Body of pancreas (tissue), 4 donors: ENCODE data around the gene CACNA2D3. TPM values are rescaled to one million over a fixed set of nuclear protein-coding genes. Genes with fewer than 3 reads are reported as not detected.

ENCODE experiments used
- ATAC-seq: fragments of 150-250 bp; one replicate; pipeline ENCODE4 v1.9.1; 2016
- DNase-seq, 4 donors: peaks; one replicate each; pipeline ENCODE4 v3.0.0-alpha.2; 2019
- H3K27ac ChIP-seq, 4 donors: fragments of 200-600 bp; sonication (generic); 1 replicate in 3 of 4; 2 replicates in 1 of 4; pipeline versions ENCODE4 v1.5.1 to v1.6.1; 2016 to 2019; ENCODE audit warnings: mild to moderate bottlenecking in 1 of 4, mixed read lengths in 1 of 4, moderate library complexity in 1 of 4
- H3K27me3 ChIP-seq, 2 donors: fragments of 200-600 bp; sonication (generic); one replicate each; pipeline ENCODE4 v1.6.0; 2016; ENCODE audit warnings: mild to moderate bottlenecking in 1 of 2
- H3K36me3 ChIP-seq, 2 donors: fragments of 200-600 bp; sonication (generic); replicated peaks in 1 of 2; 2 replicates each; pipeline ENCODE4 v1.5.1; 2016; ENCODE audit warnings: low read depth in 2 of 2; ENCODE audit not compliant: insufficient read depth in 1 of 2
- H3K4me1 ChIP-seq: fragments of 200-600 bp; sonication (generic); one replicate; pipeline ENCODE4 v1.6.0; 2016
- H3K4me3 ChIP-seq, 2 donors: fragments of 200-600 bp; sonication (generic); 1 replicate in 1 of 2; 2 replicates in 1 of 2; pipeline ENCODE4 v1.5.1; 2016 to 2019
- H3K9me3 ChIP-seq, 3 donors: fragments of 200-600 bp; sonication (generic); 1 replicate in 2 of 3; 2 replicates in 1 of 3; pipeline ENCODE4 v1.5.1; 2016
- CTCF ChIP-seq, 7 experiments: fragments of 450-650 bp in 4 of 7; fragments of 200-600 bp in 3 of 7; sonication (generic) in 3 of 7; IDR thresholded peaks; one replicate each; pipeline ENCODE4 v1.5.1; 2016 to 2019; ENCODE audit warnings: antibody characterized with exemption in 7 of 7
- POLR2A ChIP-seq, 3 donors: fragments of 450-650 bp; IDR thresholded peaks; one replicate each; pipeline ENCODE4 v1.6.1; 2016; ENCODE audit warnings: antibody characterized with exemption in 3 of 3, mild to moderate bottlenecking in 2 of 3
- WGBS, 2 donors: methylation state at CpG; one replicate each; pipeline ENCODE4 v1.1.5; 2017; 5-methylcytosine and 5-hydroxymethylcytosine counted together
- intact Hi-C: fragments of 100-400 bp; cut with DNase I; formaldehyde crosslinking; loops from one replicate; pipeline ENCODE4 v1.15.1; 2023
- total RNA-seq, 2 donors: library from RNA; depleted of rRNA; stranded (reverse); fragments of >200 nt; gene quantifications; one replicate each; pipeline ENCODE4 v1.1.0, GENCODE V29; 2016

The CACNA2D3 gene
- total RNA-seq, 2 donors from 2014 or later: not detected

- Histone ChIP-seq H3K4me3 (no peak overlapping the region), H3K9me3 (no peaks in the 10 kb centered on the region), H3K27ac (no peak overlapping the region), H3K27me3 (no peaks in the 10 kb centered on the region), H3K36me3 (no peaks in the 10 kb centered on the region), H3K4me1 (no peaks in the 10 kb centered on the region)
- no peak for ATAC-seq
- TF ChIP-seq CTCF (IDR thresholded peaks at IDR 0.05) (no peak), POLR2A (IDR thresholded peaks at IDR 0.05) (no peak)
- WGBS, 2 donors: 54 to 58% methylated on average over 5 of the region's 5 CpGs
- intact Hi-C loops: no loop called here
- no peak for DNase-seq
Measured at GRCh38 chr3:55085231-55085630, 962.9 kb downstream of the CACNA2D3 start.

- DNase-seq: no peak
- H3K4me3 ChIP-seq: no peak overlapping the region
- H3K9me3 ChIP-seq: no peaks in the 10 kb centered on the region
- H3K27me3 ChIP-seq: no peaks in the 10 kb centered on the region
- H3K36me3 ChIP-seq: no peaks in the 10 kb centered on the region
- no peaks in the 10 kb centered on the region for H3K4me1 ChIP-seq
- no peak for ATAC-seq
- no peak for TF ChIP-seq POLR2A (IDR thresholded peaks at IDR 0.05)
- no peak for TF ChIP-seq CTCF (IDR thresholded peaks at IDR 0.05)
- 39 to 43% methylated on average over 5 of the region's 5 CpGs for WGBS, 2 donors
- intact Hi-C loops: no loop called here
- H3K27ac ChIP-seq: no peak overlapping the region
Measured at GRCh38 chr3:55089211-55089610, 966.9 kb downstream of the CACNA2D3 start.

- Histone ChIP-seq H3K4me3 (no peak overlapping the region), H3K27ac (no peak overlapping the region), H3K9me3 (no peaks in the 10 kb centered on the region), H3K27me3 (no peaks in the 10 kb centered on the region), H3K36me3 (no peaks in the 10 kb centered on the region), H3K4me1 (no peaks in the 10 kb centered on the region)
- intact Hi-C loops: no loop called here
- TF ChIP-seq CTCF (IDR thresholded peaks at IDR 0.05): no peak
- no peak for TF ChIP-seq POLR2A (IDR thresholded peaks at IDR 0.05)
- DNase-seq (no peak), ATAC-seq (no peak)
- WGBS, 2 donors: 45 to 46% methylated on average over 5 of the region's 5 CpGs
Measured at GRCh38 chr3:55090291-55090690, 967.9 kb downstream of the CACNA2D3 start.

- ATAC-seq: no peak
- Histone ChIP-seq H3K27me3 (no peaks in the 10 kb centered on the region), H3K27ac (no peak overlapping the region), H3K4me1 (no peaks in the 10 kb centered on the region), H3K4me3 (no peak overlapping the region), H3K9me3 (no peaks in the 10 kb centered on the region), H3K36me3 (no peaks in the 10 kb centered on the region)
- 81 to 94% methylated on average over 5 of the region's 5 CpGs for WGBS, 2 donors
- intact Hi-C loops: no loop called here
- no peak for DNase-seq
- TF ChIP-seq CTCF (IDR thresholded peaks at IDR 0.05) (no peak), POLR2A (IDR thresholded peaks at IDR 0.05) (no peak)
Measured at GRCh38 chr3:55090746-55091145, 968.4 kb downstream of the CACNA2D3 start.

- no peak overlapping the region for H3K27ac ChIP-seq
- no peak overlapping the region for H3K4me3 ChIP-seq
- DNase-seq: no peak
- H3K36me3 ChIP-seq: no peaks in the 10 kb centered on the region
- intact Hi-C loops: no loop called here
- no peaks in the 10 kb centered on the region for H3K9me3 ChIP-seq
- no peaks in the 10 kb centered on the region for H3K4me1 ChIP-seq
- ATAC-seq: no peak
- no peak for TF ChIP-seq POLR2A (IDR thresholded peaks at IDR 0.05)
- no peak for TF ChIP-seq CTCF (IDR thresholded peaks at IDR 0.05)
- H3K27me3 ChIP-seq: no peaks in the 10 kb centered on the region
- 81 to 88% methylated on average over 6 to 7 of the region's 7 CpGs for WGBS, 2 donors
Measured at GRCh38 chr3:55091381-55092225, 969.3 kb downstream of the CACNA2D3 start.
